WTC11 (cell line): ENCODE data around the gene POLR2E. TPM values are rescaled to one million over a fixed set of nuclear protein-coding genes. Genes with fewer than 3 reads are reported as not detected.

Source experiments
- ATF1 ChIP-seq: sonication (generic); formaldehyde crosslinking; IDR thresholded peaks from 2 replicates; pipeline ENCODE4 v1.8.1; 2023; ENCODE audit warnings: mild to moderate bottlenecking, moderate library complexity, missing genetic modification reagents
- ETV6 ChIP-seq: sonication (generic); formaldehyde crosslinking; IDR thresholded peaks from 2 replicates; pipeline ENCODE4 v1.8.1; 2022; ENCODE audit warnings: mild to moderate bottlenecking, missing genetic modification reagents
- FOXK1 ChIP-seq: sonication (generic); formaldehyde crosslinking; IDR thresholded peaks from 2 replicates; pipeline ENCODE4 v1.8.0; 2022; ENCODE audit warnings: mild to moderate bottlenecking, moderate library complexity, missing genetic modification reagents
- FOXP1 ChIP-seq: sonication (generic); formaldehyde crosslinking; IDR thresholded peaks from 2 replicates; pipeline ENCODE4 v1.8.0; 2022; ENCODE audit warnings: missing genetic modification reagents, mild to moderate bottlenecking, moderate library complexity, borderline replicate concordance
- GRHL2 ChIP-seq: fragments of 250-450 bp; sonication (Bioruptor Pico); IDR thresholded peaks from 2 replicates; pipeline ENCODE4 v1.8.0; 2022; ENCODE audit warnings: mild to moderate bottlenecking, moderate library complexity; ENCODE audit not compliant: insufficient replicate concordance, severe bottlenecking
- NFE2L1 ChIP-seq: sonication (generic); formaldehyde crosslinking; IDR thresholded peaks from 2 replicates; pipeline ENCODE4 v1.8.1; 2023; ENCODE audit warnings: missing genetic modification reagents
- NFYB ChIP-seq: sonication (generic); formaldehyde crosslinking; conservative IDR thresholded peaks from 2 replicates; pipeline ENCODE4 v1.8.0; 2022; ENCODE audit warnings: low read depth, missing genetic modification reagents
- NR2C2 ChIP-seq: sonication (generic); formaldehyde crosslinking; IDR thresholded peaks from 2 replicates; pipeline ENCODE4 v1.8.0; 2022; ENCODE audit warnings: mild to moderate bottlenecking, missing genetic modification reagents
- NR3C1 ChIP-seq: sonication (generic); formaldehyde crosslinking; conservative IDR thresholded peaks from 2 replicates; pipeline ENCODE4 v1.8.1; 2023; ENCODE audit warnings: low read depth, mild to moderate bottlenecking, missing genetic modification reagents
- PRRX2 ChIP-seq: fragments of 250-450 bp; sonication (Bioruptor Pico); IDR thresholded peaks from 2 replicates; pipeline ENCODE4 v1.8.0; 2021; ENCODE audit warnings: mild to moderate bottlenecking
- RELA ChIP-seq: sonication (generic); formaldehyde crosslinking; IDR thresholded peaks from 2 replicates; pipeline ENCODE4 v1.8.1; 2022; ENCODE audit warnings: missing genetic modification reagents, mild to moderate bottlenecking, borderline replicate concordance
- TCF7 ChIP-seq: sonication (generic); formaldehyde crosslinking; IDR thresholded peaks from 2 replicates; pipeline ENCODE4 v1.8.0; 2022; ENCODE audit warnings: mild to moderate bottlenecking, low read depth, missing genetic modification reagents, moderate library complexity
- ZBTB21 ChIP-seq: sonication (generic); formaldehyde crosslinking; IDR thresholded peaks from 2 replicates; pipeline ENCODE4 v1.8.1; 2023; ENCODE audit warnings: mild to moderate bottlenecking, missing genetic modification reagents, borderline replicate concordance
- ZNF121 ChIP-seq: sonication (generic); formaldehyde crosslinking; IDR thresholded peaks from 2 replicates; pipeline ENCODE4 v1.8.0; 2023; ENCODE audit warnings: missing genetic modification reagents
- ZNF219 ChIP-seq: sonication (generic); formaldehyde crosslinking; IDR thresholded peaks from 2 replicates; pipeline ENCODE4 v1.8.0; 2023; ENCODE audit warnings: missing genetic modification reagents, mild to moderate bottlenecking, borderline replicate concordance
- ZNF416 ChIP-seq: fragments of 250-450 bp; sonication (Bioruptor Pico); IDR thresholded peaks from 2 replicates; pipeline ENCODE4 v1.9.0; 2021; ENCODE audit warnings: mild to moderate bottlenecking, inconsistent platforms
- total RNA-seq: library from RNA; stranded (reverse); gene quantifications from 3 replicates; pipeline ENCODE4 v1.2.3, GENCODE V29; 2021
- TF ChIP-seq, protein P1 (sequence below): sonication (generic); formaldehyde crosslinking; IDR thresholded peaks from 2 replicates; pipeline ENCODE4 v1.8.1; 2023; ENCODE audit warnings: mild to moderate bottlenecking, missing genetic modification reagents, moderate library complexity
- TF ChIP-seq, protein P2 (sequence below): fragments of 250-450 bp; sonication (Bioruptor Pico); IDR thresholded peaks from 2 replicates; pipeline ENCODE4 v2.1.2; 2022; ENCODE audit warnings: mild to moderate bottlenecking, moderate library complexity
- TF ChIP-seq, protein P3 (sequence below): sonication (generic); formaldehyde crosslinking; IDR thresholded peaks from 2 replicates; pipeline ENCODE4 v1.8.1; 2022; ENCODE audit warnings: mild to moderate bottlenecking, missing genetic modification reagents, moderate library complexity, borderline replicate concordance
- TF ChIP-seq, protein P4 (sequence below): fragments of 250-450 bp; sonication (Bioruptor Pico); IDR thresholded peaks from 2 replicates; pipeline ENCODE4 v1.9.0; 2021; ENCODE audit warnings: mild to moderate bottlenecking
- TF ChIP-seq, protein P5 (sequence below): sonication (generic); formaldehyde crosslinking; IDR thresholded peaks from 2 replicates; pipeline ENCODE4 v1.8.0; 2022; ENCODE audit warnings: mild to moderate bottlenecking, missing genetic modification reagents
- TF ChIP-seq, protein P6 (sequence below): sonication (generic); formaldehyde crosslinking; IDR thresholded peaks from 2 replicates; pipeline ENCODE4 v1.8.1; 2023; ENCODE audit warnings: mild to moderate bottlenecking, missing genetic modification reagents
- TF ChIP-seq, protein P7 (sequence below): sonication (generic); formaldehyde crosslinking; IDR thresholded peaks from 2 replicates; pipeline ENCODE4 v1.8.1; 2022; ENCODE audit warnings: low read depth, mild to moderate bottlenecking, moderate library complexity, missing genetic modification reagents, borderline replicate concordance
- TF ChIP-seq, protein P8 (sequence below): fragments of 200-600 bp; IDR thresholded peaks from 2 replicates; pipeline ENCODE4 v1.8.0; 2022; ENCODE audit warnings: antibody characterized with exemption

The POLR2E gene
- total RNA-seq, 1 experiment from 2014 or later = 275 TPM

DNA sequence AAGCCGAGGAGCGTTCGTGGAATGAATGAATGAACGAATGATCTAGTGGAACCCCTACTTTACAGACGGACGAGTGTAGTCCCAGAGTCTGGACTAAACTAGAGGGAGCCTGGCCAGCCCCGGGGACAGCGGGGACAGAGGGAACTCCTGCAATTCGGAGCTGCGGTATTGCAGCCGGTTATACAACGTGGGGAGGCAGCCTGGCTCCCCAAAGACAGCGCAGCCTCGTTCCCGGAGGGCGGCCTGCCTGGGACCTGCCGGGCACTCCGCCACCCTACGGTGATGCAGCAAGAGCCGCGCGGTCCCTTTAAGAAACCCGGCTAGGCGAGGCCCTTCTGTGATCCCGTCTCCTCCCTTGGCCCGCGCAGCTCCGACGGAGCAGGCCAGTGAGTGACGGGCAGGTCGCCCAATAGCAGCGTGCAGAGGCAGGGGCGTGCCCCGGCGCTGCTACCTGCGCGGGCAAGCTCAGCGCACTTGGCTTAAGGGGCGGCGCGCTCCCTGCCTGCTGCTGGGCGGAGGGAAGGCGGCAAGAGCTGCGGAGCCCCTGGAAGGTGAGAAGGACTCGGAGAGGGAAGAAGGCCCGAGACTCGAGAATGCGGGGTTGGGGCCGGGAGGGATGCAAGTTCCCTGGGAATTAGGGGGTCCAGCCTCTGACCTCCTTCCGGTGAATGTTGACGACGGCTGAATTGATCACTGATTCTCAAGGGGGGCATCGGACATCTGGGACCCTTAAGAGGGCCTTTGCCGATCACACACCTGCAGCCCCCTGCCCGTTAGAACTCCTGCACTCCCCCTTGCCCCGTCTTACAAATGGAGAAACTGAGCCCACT lies 55.3 kb downstream of the POLR2E start, which contains the start of gene ABCA7 (continued):
- TF ChIP-seq NFE2L1 (CRISPR knock-in tag) (peak; percentile 57; the same call in 1 of the 2 replicates), ZBTB21 (CRISPR knock-in tag) (no peak), FOXP1 (CRISPR knock-in tag) (0 out of 2 replicates have a peak, but pooled peaks have one; percentile 43), ZNF219 (CRISPR knock-in tag) (no peak), TCF7 (CRISPR knock-in tag) (no peak), GRHL2 (CRISPR knock-in tag) (no peak), ZNF121 (CRISPR knock-in tag) (peak; percentile 56; the same call in 1 of the 2 replicates), RELA (no peak), NFYB (peak; percentile 99), ATF1 (CRISPR knock-in tag) (no peak), FOXK1 (CRISPR knock-in tag) (peak; percentile 79; the same call in 1 of the 2 replicates), ETV6 (CRISPR knock-in tag) (peak; percentile 29; the same call in 1 of the 2 replicates), NR3C1 (CRISPR knock-in tag) (no peak), ZNF416 (CRISPR knock-in tag) (peak; percentile 8), PRRX2 (CRISPR knock-in tag) (peak; percentile 90), NR2C2 (no peak)
- TF ChIP-seq, protein P1, sequence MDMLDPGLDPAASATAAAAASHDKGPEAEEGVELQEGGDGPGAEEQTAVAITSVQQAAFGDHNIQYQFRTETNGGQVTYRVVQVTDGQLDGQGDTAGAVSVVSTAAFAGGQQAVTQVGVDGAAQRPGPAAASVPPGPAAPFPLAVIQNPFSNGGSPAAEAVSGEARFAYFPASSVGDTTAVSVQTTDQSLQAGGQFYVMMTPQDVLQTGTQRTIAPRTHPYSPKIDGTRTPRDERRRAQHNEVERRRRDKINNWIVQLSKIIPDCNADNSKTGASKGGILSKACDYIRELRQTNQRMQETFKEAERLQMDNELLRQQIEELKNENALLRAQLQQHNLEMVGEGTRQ (CRISPR knock-in tag) = peak; percentile 52; the same call in 1 of the 2 replicates
- TF ChIP-seq, protein P2, sequence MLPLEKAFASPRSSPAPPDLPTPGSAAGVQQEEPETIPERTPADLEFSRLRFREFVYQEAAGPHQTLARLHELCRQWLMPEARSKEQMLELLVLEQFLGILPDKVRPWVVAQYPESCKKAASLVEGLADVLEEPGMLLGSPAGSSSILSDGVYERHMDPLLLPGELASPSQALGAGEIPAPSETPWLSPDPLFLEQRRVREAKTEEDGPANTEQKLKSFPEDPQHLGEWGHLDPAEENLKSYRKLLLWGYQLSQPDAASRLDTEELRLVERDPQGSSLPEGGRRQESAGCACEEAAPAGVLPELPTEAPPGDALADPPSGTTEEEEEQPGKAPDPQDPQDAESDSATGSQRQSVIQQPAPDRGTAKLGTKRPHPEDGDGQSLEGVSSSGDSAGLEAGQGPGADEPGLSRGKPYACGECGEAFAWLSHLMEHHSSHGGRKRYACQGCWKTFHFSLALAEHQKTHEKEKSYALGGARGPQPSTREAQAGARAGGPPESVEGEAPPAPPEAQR (CRISPR knock-in tag) = no peak
- TF ChIP-seq, protein P3, sequence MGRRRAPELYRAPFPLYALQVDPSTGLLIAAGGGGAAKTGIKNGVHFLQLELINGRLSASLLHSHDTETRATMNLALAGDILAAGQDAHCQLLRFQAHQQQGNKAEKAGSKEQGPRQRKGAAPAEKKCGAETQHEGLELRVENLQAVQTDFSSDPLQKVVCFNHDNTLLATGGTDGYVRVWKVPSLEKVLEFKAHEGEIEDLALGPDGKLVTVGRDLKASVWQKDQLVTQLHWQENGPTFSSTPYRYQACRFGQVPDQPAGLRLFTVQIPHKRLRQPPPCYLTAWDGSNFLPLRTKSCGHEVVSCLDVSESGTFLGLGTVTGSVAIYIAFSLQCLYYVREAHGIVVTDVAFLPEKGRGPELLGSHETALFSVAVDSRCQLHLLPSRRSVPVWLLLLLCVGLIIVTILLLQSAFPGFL (CRISPR knock-in tag) = no peak
- TF ChIP-seq, protein P4, sequence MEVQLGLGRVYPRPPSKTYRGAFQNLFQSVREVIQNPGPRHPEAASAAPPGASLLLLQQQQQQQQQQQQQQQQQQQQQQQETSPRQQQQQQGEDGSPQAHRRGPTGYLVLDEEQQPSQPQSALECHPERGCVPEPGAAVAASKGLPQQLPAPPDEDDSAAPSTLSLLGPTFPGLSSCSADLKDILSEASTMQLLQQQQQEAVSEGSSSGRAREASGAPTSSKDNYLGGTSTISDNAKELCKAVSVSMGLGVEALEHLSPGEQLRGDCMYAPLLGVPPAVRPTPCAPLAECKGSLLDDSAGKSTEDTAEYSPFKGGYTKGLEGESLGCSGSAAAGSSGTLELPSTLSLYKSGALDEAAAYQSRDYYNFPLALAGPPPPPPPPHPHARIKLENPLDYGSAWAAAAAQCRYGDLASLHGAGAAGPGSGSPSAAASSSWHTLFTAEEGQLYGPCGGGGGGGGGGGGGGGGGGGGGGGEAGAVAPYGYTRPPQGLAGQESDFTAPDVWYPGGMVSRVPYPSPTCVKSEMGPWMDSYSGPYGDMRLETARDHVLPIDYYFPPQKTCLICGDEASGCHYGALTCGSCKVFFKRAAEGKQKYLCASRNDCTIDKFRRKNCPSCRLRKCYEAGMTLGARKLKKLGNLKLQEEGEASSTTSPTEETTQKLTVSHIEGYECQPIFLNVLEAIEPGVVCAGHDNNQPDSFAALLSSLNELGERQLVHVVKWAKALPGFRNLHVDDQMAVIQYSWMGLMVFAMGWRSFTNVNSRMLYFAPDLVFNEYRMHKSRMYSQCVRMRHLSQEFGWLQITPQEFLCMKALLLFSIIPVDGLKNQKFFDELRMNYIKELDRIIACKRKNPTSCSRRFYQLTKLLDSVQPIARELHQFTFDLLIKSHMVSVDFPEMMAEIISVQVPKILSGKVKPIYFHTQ (CRISPR knock-in tag) = peak; percentile 82
- TF ChIP-seq, protein P5, sequence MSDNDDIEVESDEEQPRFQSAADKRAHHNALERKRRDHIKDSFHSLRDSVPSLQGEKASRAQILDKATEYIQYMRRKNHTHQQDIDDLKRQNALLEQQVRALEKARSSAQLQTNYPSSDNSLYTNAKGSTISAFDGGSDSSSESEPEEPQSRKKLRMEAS (CRISPR knock-in tag) = peak; percentile 41
- TF ChIP-seq, protein P6, sequence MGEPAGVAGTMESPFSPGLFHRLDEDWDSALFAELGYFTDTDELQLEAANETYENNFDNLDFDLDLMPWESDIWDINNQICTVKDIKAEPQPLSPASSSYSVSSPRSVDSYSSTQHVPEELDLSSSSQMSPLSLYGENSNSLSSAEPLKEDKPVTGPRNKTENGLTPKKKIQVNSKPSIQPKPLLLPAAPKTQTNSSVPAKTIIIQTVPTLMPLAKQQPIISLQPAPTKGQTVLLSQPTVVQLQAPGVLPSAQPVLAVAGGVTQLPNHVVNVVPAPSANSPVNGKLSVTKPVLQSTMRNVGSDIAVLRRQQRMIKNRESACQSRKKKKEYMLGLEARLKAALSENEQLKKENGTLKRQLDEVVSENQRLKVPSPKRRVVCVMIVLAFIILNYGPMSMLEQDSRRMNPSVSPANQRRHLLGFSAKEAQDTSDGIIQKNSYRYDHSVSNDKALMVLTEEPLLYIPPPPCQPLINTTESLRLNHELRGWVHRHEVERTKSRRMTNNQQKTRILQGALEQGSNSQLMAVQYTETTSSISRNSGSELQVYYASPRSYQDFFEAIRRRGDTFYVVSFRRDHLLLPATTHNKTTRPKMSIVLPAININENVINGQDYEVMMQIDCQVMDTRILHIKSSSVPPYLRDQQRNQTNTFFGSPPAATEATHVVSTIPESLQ = no peak
- TF ChIP-seq, protein P7, sequence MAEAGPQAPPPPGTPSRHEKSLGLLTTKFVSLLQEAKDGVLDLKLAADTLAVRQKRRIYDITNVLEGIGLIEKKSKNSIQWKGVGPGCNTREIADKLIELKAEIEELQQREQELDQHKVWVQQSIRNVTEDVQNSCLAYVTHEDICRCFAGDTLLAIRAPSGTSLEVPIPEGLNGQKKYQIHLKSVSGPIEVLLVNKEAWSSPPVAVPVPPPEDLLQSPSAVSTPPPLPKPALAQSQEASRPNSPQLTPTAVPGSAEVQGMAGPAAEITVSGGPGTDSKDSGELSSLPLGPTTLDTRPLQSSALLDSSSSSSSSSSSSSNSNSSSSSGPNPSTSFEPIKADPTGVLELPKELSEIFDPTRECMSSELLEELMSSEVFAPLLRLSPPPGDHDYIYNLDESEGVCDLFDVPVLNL (CRISPR knock-in tag) = 0 out of 2 replicates have a peak, but pooled peaks have one; percentile 56
- TF ChIP-seq, protein P8, sequence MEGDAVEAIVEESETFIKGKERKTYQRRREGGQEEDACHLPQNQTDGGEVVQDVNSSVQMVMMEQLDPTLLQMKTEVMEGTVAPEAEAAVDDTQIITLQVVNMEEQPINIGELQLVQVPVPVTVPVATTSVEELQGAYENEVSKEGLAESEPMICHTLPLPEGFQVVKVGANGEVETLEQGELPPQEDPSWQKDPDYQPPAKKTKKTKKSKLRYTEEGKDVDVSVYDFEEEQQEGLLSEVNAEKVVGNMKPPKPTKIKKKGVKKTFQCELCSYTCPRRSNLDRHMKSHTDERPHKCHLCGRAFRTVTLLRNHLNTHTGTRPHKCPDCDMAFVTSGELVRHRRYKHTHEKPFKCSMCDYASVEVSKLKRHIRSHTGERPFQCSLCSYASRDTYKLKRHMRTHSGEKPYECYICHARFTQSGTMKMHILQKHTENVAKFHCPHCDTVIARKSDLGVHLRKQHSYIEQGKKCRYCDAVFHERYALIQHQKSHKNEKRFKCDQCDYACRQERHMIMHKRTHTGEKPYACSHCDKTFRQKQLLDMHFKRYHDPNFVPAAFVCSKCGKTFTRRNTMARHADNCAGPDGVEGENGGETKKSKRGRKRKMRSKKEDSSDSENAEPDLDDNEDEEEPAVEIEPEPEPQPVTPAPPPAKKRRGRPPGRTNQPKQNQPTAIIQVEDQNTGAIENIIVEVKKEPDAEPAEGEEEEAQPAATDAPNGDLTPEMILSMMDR = no peak
